ENCODE results near the gene DCST1. TPM values are rescaled to one million over a fixed set of nuclear protein-coding genes. Genes with fewer than 3 reads are reported as not detected.

DCST1 gene
- total and polyA plus RNA-seq, 2 of the 13 experiments (the other 11 are each of a cell fraction or from before 2014, with no cell fraction given): 0.04 TPM; not detected in 1

DNA sequence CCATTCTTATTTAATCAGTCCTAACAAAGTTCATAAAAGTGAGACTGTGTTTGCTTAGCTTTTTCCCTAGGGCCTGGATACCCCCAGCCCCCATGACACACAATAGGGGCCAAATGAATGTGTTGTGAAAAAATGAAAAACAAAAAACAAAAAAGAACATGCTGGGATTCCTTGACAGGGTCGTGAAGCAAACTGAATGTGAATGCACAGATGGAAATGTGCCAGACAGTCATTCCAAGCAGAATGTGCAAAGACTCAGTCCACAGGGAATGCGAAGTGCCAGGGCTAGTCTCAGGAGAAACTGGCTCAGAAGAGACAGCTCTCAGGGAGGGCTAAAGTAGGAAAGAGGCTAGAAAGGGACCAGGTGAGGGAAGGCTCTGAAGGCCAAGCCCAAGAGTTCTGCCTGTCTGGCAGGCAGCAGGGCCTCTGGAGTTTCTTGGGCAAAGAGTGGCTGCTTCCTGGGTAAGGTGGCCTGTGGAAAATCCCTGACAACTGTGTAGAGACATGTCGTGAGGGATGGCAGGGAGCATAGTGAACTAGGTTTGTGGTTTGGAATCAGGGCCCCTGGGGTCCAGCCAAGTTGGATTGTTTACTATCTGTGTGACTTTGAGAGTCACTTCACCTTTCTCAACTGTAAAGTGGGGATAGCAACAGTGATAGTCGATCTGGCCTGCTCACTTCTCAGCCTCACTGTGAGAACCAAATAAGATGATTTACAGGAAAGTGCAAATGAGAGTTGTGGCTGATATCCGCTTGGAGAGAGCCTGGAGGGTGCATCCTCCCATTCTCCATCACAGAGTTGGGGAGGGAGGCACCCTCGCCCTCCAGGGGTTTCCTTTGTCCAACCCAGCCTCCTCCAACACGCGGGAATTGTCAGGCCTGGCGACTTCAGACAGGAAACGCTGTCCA lies 16.3 kb downstream of the DCST1 start (continued):
- TF ChIP-seq, protein P1, sequence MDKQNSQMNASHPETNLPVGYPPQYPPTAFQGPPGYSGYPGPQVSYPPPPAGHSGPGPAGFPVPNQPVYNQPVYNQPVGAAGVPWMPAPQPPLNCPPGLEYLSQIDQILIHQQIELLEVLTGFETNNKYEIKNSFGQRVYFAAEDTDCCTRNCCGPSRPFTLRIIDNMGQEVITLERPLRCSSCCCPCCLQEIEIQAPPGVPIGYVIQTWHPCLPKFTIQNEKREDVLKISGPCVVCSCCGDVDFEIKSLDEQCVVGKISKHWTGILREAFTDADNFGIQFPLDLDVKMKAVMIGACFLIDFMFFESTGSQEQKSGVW (CRISPR knock-in tag; IDR thresholded peaks at IDR 0.05; ENCODE audit: borderline replicate concordance): no peak
- TF ChIP-seq YY1 (IDR thresholded peaks at IDR 0.05; ENCODE audit: insufficient read depth, insufficient replicate concordance, low read depth, low read length): no peak
- TF ChIP-seq ESRRA (CRISPR knock-in tag; IDR thresholded peaks at IDR 0.05; ENCODE audit: low read depth): no peak
- TF ChIP-seq, protein P2, sequence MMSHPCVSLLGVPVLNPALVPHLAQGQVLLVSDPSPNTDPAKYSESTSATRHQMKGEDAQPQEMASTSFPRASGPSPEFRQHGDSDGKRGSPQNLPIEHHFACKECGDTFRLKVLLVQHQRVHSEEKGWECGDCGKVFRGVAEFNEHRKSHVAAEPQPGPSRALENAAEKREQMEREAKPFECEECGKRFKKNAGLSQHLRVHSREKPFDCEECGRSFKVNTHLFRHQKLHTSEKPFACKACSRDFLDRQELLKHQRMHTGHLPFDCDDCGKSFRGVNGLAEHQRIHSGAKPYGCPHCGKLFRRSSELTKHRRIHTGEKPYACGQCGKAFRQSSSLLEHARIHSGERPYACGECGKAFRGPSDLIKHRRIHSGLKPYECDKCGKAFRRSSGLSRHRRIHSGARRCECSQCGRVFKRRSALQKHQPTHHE (CRISPR knock-in tag; IDR thresholded peaks at IDR 0.05; ENCODE audit: borderline replicate concordance): no peak
- no peak for TF ChIP-seq ZSCAN5A (CRISPR knock-in tag; IDR thresholded peaks at IDR 0.05; ENCODE audit: borderline replicate concordance)
- TF ChIP-seq JUNB (CRISPR knock-in tag; IDR thresholded peaks at IDR 0.05; ENCODE audit: borderline replicate concordance): no peak
- TF ChIP-seq ZNF430 (CRISPR knock-in tag; IDR thresholded peaks at IDR 0.05): no peak
- TF ChIP-seq POGZ (CRISPR knock-in tag; IDR thresholded peaks at IDR 0.05): peak; percentile 7; the same call in 1 of the 2 replicates
- TF ChIP-seq ZNF33A (CRISPR knock-in tag; IDR thresholded peaks at IDR 0.05; ENCODE audit: borderline replicate concordance): no peak
- peak; percentile 66; the same call in 1 of the 2 replicates for TF ChIP-seq PHF21A (CRISPR knock-in tag; IDR thresholded peaks at IDR 0.05)
- TF ChIP-seq, protein P3, sequence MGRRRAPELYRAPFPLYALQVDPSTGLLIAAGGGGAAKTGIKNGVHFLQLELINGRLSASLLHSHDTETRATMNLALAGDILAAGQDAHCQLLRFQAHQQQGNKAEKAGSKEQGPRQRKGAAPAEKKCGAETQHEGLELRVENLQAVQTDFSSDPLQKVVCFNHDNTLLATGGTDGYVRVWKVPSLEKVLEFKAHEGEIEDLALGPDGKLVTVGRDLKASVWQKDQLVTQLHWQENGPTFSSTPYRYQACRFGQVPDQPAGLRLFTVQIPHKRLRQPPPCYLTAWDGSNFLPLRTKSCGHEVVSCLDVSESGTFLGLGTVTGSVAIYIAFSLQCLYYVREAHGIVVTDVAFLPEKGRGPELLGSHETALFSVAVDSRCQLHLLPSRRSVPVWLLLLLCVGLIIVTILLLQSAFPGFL (CRISPR knock-in tag; IDR thresholded peaks at IDR 0.05): no peak
- TF ChIP-seq ASH2L (IDR thresholded peaks at IDR 0.05; ENCODE audit: insufficient read length, low read depth, low read length): no peak
- TF ChIP-seq ZKSCAN8 (CRISPR knock-in tag; IDR thresholded peaks at IDR 0.05; ENCODE audit: borderline replicate concordance): no peak
- no peak for TF ChIP-seq ZNF775 (CRISPR knock-in tag; IDR thresholded peaks at IDR 0.05; ENCODE audit: borderline replicate concordance)
- TF ChIP-seq DDIT3 (CRISPR knock-in tag; IDR thresholded peaks at IDR 0.05): no peak
